Uterus (tissue), 4 donors: ENCODE measurements around the gene NSD2. TPM values are rescaled to one million over a fixed set of nuclear protein-coding genes. Genes with fewer than 3 reads are reported as not detected.

Experiments used
- DNase-seq, 2 donors: peaks; one replicate each; pipeline ENCODE4 v3.0.0-alpha.2; 2019 to 2020
- H3K27ac ChIP-seq, 2 donors: fragments of 200-600 bp; sonication (generic); 1 replicate in 1 of 2; 2 replicates in 1 of 2; pipeline ENCODE4 v1.5.1; 2016 to 2018
- H3K27me3 ChIP-seq, 2 donors: fragments of 200-600 bp; sonication (generic); one replicate each; pipeline ENCODE4 v1.5.1; 2018 to 2019; ENCODE audit warnings: control low read depth in 1 of 2
- H3K36me3 ChIP-seq, 2 donors: fragments of 200-600 bp; sonication (generic); one replicate each; pipeline ENCODE4 v1.5.1; 2019; ENCODE audit warnings: control low read depth in 1 of 2
- H3K4me1 ChIP-seq, 2 donors: fragments of 200-600 bp; sonication (generic); one replicate each; pipeline ENCODE4 v1.5.1; 2018 to 2019; ENCODE audit warnings: control low read depth in 1 of 2
- H3K4me3 ChIP-seq, 2 donors: fragments of 200-600 bp; sonication (generic); 1 replicate in 1 of 2; 2 replicates in 1 of 2; pipeline ENCODE4 v1.5.1; 2018 to 2019; ENCODE audit warnings: mild to moderate bottlenecking in 1 of 2
- H3K9me3 ChIP-seq, 2 donors: fragments of 200-600 bp; sonication (generic); one replicate each; pipeline ENCODE4 v1.5.1; 2019; ENCODE audit warnings: control low read depth in 1 of 2
- CTCF ChIP-seq, 4 experiments: fragments of 200-600 bp in 2 of 4; fragments of 450-650 bp in 2 of 4; sonication (generic) in 2 of 4; IDR thresholded peaks; one replicate each; pipeline ENCODE4 v1.5.1; 2016 to 2019; ENCODE audit warnings: antibody characterized with exemption in 4 of 4, mild to moderate bottlenecking in 2 of 4, moderate library complexity in 1 of 4
- POLR2A ChIP-seq, 2 donors: fragments of 450-650 bp; IDR thresholded peaks; one replicate each; pipeline ENCODE4 v1.6.1; 2016; ENCODE audit warnings: antibody characterized with exemption in 2 of 2, mild to moderate bottlenecking in 1 of 2, moderate library complexity in 1 of 2
- intact Hi-C: fragments of 100-400 bp; cut with DNase I; formaldehyde crosslinking; loops from one replicate; pipeline ENCODE4 v1.15.1; 2023; ENCODE audit warnings: low total_unique reads
- total RNA-seq, 4 donors: library from RNA; depleted of rRNA in 3 of 4; stranded (reverse); fragments of >200 nt in 3 of 4; gene quantifications; one replicate each; pipeline versions ENCODE4 v1.1.0 to v1.2.4, GENCODE V29; 2014 to 2023
- donor health status: DM: yes; HTN: yes; CAD: no.

NSD2 gene
- total RNA-seq, 4 donors from 2014 or later, result 10.3 to 75.3 (median 49.0) TPM

GRCh38 chr4:1945124-1945895, 74.1 kb downstream of the NSD2 start:
- Histone ChIP-seq H3K27me3 (no peaks in the 10 kb centered on the region), H3K36me3 (no peaks in the 10 kb centered on the region), H3K4me3 (no peak overlapping the region), H3K4me1 (no peaks in the 10 kb centered on the region), H3K27ac (no peak overlapping the region), H3K9me3 (no peaks in the 10 kb centered on the region)
- intact Hi-C loops, result no loop called here
- no peak for TF ChIP-seq POLR2A (IDR thresholded peaks at IDR 0.05)
- DNase-seq, result no peak

DNA sequence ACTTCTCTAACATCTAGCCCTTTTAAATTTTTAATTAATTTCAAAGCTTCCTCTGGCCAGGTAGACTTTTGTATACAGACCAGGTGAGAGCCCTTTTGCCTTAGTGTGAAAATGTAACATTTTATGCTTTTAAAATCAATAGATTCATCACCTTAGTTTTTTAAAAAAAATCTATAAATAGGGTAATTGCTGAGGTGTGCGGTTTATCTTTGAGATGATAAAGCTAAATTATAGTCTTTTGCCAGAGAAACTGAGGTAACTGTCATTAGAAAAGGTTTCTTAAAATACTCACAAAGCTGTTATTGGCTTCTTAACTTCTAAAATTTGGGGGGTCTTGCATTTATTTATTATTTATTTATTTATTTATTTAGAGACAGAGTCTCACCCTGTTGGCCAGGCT, 74.7 kb downstream of the NSD2 start:
- H3K36me3 ChIP-seq, result no peaks in the 10 kb centered on the region
- no peaks in the 10 kb centered on the region for H3K9me3 ChIP-seq
- DNase-seq, result no peak
- TF ChIP-seq CTCF (IDR thresholded peaks at IDR 0.05) (no peak), POLR2A (IDR thresholded peaks at IDR 0.05) (no peak)
- H3K4me3 ChIP-seq, result no peak overlapping the region
- no peaks in the 10 kb centered on the region for H3K4me1 ChIP-seq
- no peak overlapping the region for H3K27ac ChIP-seq
- intact Hi-C loops, result no loop called here
- no peaks in the 10 kb centered on the region for H3K27me3 ChIP-seq

DNA sequence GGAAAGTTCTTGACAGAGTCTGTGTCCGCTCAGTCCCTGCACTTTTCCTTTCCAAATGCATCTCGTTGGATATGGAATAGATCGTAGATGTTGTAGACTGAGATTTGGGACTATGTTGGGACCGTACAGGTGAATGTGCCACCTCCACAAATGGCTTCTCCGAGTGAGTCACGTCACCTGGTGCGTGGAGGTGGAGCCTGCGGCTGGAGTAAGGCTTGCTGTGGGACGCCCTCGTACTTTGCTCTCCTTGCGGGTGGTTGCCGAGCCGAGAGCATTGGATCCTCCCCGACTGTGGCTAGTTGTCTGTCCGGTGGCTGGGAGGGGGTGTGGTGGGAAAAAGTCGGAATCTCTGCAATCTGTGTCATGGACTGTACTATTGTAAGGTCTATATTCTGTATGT, 77.0 kb downstream of the NSD2 start:
- TF ChIP-seq CTCF (IDR thresholded peaks at IDR 0.05), result no peak
- no peak for TF ChIP-seq POLR2A (IDR thresholded peaks at IDR 0.05)
- H3K27me3 ChIP-seq, result no peaks in the 10 kb centered on the region
- H3K9me3 ChIP-seq, result no peaks in the 10 kb centered on the region
- H3K36me3 ChIP-seq, result no peaks in the 10 kb centered on the region
- DNase-seq, result no peak
- intact Hi-C loops, result no loop called here
- H3K27ac ChIP-seq, result no peak overlapping the region
- H3K4me3 ChIP-seq, result no peak overlapping the region
- H3K4me1 ChIP-seq, result no peaks in the 10 kb centered on the region

GRCh38 chr4:1948892-1949436, 77.8 kb downstream of the NSD2 start:
- Histone ChIP-seq H3K27ac (no peak overlapping the region), H3K36me3 (no peaks in the 10 kb centered on the region), H3K9me3 (no peaks in the 10 kb centered on the region), H3K4me1 (no peaks in the 10 kb centered on the region), H3K27me3 (no peaks in the 10 kb centered on the region), H3K4me3 (no peak overlapping the region)
- TF ChIP-seq POLR2A (IDR thresholded peaks at IDR 0.05) (no peak), CTCF (IDR thresholded peaks at IDR 0.05) (no peak)
- intact Hi-C loops, result no loop called here
- no peak for DNase-seq

DNA sequence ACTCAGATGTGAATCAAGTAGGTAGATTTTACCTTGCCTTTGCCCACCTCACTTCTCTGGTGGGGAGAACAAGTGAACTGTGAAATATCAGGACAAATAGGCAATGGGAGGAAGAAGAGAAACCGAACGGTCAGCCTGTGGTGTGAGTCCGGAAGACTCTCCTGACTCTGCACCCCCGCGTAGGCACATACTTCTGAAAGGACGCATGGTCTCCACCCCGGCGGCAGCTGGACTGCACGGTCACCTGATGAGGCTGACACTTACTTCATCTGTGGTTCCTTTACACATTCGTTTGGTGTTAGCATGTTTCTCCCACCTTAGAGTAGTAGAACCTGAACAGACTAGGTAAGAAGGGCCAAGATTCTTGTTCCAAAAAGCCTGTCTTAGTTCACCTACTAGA, 79.2 kb downstream of the NSD2 start:
- H3K36me3 ChIP-seq, result no peaks in the 10 kb centered on the region

More for the DNA sequence above, 79.2 kb downstream of the NSD2 start:
- no peak for TF ChIP-seq POLR2A (IDR thresholded peaks at IDR 0.05)
- no peak for TF ChIP-seq CTCF (IDR thresholded peaks at IDR 0.05)
- H3K27me3 ChIP-seq, result no peaks in the 10 kb centered on the region
- H3K27ac ChIP-seq, result no peak overlapping the region
- no peaks in the 10 kb centered on the region for H3K4me1 ChIP-seq
- no peak overlapping the region for H3K4me3 ChIP-seq
- DNase-seq, result no peak
- intact Hi-C loops, result no loop called here
- no peaks in the 10 kb centered on the region for H3K9me3 ChIP-seq
